H54 (cell line): Measurements from ENCODE around the gene ANKRD11.
"Not testable (repeated sequence)": the region's sequence is repeated elsewhere in the genome, so short reads cannot be mapped to it uniquely, and the experiment has no call there.

ENCODE experiments used
- DNase-seq: peaks from one replicate; pipeline ENCODE4 v3.0.0; 2011; ENCODE audit warnings: low spot score, mixed read lengths; ENCODE audit not compliant: insufficient read length
- FAIRE-seq: peaks from 3 replicates; lab custom pipeline; 2011; peaks lifted over from hg19 to GRCh38; lab: Jason Lieb, UNC
- POLR2A ChIP-seq: IDR thresholded peaks from 2 replicates; pipeline ENCODE4 v1.6.1; 2011; ENCODE audit warnings: low read depth, mild to moderate bottlenecking, low read length

ANKRD11 gene

GRCh38 chr16:89344846-89345611, 145.3 kb downstream of the ANKRD11 start:
- TF ChIP-seq POLR2A: no peak
- FAIRE-seq: no peak
- no peak for DNase-seq

- FAIRE-seq (no peak), DNase-seq (no peak)
- TF ChIP-seq POLR2A: no peak
Measured at GRCh38 chr16:89344458-89344834, 145.9 kb downstream of the ANKRD11 start.

DNA sequence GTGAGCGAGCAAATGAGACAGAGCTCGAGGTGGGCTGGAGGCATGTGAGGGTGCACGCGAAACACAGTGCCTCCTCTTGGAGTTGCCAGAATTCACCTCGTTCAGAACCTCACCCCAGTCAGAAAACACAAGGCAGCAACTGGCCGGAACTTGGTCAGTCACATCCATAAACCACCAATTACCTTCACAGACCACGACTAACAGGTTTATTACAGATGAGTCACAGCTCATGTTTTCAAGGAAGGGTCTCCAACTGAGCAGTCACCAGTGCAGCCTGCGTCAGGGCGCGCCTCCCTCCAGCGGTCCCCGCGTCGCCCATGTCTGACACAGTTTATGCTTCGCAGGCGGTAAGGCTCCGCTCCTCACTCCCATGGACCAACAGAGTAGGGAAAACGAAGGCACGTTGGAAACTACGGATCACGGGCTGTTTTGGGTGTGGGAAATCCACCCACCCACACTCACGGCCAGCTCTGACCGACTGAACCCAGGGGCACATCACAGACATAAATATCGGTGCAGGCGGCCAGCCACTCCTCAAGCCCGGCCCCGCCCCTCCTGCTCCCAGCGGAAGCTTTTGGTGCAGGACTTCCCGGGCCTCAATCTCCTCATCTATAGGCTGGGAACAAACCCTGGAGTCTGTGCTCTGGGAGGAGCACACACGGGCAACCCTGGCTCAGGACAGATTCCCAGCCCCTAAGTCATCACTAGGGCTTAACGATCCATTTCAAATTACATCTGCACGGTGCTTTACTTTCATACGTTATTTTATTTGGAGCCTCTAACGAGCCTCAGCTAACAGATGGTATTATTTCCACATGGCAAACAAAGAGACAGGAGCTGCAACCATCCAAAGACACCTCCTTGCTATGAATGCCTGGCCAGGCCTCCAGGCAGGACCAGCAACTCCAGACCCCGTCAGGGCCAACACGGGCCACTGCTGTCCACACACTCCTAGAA, 146.6 kb downstream of the ANKRD11 start:
- FAIRE-seq: no peak
- peak; percentile 50 for DNase-seq
- no peak for TF ChIP-seq POLR2A

DNA sequence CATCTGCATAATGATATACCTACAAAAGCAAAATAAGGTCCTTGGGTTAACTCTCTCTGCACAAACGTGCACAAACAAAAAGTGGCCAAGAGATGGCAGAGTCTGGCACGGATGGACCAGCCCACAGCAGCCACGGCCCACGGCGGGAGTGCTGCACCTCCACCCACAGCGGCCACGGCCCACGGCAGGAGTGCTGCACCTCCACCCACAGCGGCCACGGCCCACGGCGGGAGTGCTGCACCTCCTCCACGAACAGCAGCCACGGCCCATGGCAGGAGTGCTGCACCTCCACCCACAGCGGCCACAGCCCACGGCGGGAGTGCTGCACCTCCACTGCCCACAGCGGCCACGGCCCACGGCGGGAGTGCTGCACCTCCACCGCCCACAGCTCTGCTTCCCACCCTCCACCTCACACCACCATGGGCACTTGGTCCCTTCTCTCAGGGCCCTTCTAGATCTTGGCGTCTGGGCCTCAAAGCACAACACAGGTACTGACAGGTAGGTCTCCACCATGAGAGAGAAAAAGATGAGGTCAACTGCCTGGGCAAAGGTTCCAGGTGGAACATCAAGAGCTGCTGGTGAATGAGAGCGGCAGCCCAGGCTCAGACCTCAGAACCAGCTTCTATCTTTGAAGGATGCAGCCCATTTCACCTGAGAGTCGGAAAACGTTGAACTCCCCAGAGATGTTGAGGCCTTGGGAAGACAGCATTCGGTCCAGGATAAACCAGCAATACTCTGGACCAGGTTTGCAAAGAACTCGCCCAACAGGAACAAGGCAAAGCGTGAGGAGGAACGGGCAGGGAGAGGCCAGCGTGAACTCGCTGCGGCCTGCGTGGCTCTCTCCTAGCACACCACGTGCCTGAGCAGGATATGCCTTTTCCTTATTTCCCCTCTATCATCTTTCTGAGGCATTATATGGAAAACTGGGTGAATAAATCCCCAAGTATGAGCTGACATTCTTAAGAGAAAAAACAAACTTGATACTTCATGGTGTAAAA, 148.4 kb downstream of the ANKRD11 start:
- TF ChIP-seq POLR2A: no peak
- DNase-seq (no peak), FAIRE-seq (no peak)

DNA sequence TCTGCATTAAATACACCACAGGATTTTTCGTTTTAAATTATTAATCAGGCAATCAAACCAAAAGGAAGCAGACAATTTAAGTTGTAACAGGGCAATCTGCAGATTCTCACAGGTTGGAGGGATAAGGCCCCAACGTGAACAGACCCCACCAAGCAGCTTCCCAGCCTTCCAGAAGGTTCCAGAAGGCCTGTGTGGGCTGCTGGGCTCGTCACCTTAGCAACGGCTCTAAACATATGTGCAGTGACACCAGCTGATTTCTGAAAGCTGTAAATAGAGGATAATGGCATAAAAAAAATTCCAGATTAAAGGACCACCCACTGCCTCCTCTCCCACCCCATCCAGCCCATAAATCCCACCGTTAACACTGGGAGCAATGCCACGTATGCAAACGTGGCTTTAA, 149.1 kb downstream of the ANKRD11 start:
- TF ChIP-seq POLR2A: no peak
- no peak for DNase-seq
- no peak for FAIRE-seq

DNA sequence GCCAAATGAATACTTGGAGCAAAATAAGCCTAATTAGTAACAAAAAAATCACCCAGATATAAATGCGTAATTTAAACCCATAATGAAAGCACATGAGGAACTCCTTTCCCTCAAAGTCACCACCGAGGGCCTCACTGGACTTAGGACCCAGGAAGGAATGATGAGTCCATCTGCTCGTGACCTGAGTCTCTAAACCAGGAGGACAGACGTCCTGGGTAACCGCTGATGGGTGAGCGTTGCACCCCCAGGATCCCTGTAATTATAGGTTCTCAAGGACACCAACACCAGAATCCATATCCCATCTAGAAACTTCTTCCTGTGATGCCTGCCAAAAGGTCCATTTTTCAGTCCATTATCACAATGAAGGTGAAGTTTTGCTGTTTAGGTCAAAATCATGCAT, 151.5 kb downstream of the ANKRD11 start:
- DNase-seq: no peak
- FAIRE-seq: no peak
- no peak for TF ChIP-seq POLR2A

GRCh38 chr16:89337965-89338364, 152.4 kb downstream of the ANKRD11 start:
- FAIRE-seq (no peak), DNase-seq (no peak)
- TF ChIP-seq POLR2A: no peak

DNA sequence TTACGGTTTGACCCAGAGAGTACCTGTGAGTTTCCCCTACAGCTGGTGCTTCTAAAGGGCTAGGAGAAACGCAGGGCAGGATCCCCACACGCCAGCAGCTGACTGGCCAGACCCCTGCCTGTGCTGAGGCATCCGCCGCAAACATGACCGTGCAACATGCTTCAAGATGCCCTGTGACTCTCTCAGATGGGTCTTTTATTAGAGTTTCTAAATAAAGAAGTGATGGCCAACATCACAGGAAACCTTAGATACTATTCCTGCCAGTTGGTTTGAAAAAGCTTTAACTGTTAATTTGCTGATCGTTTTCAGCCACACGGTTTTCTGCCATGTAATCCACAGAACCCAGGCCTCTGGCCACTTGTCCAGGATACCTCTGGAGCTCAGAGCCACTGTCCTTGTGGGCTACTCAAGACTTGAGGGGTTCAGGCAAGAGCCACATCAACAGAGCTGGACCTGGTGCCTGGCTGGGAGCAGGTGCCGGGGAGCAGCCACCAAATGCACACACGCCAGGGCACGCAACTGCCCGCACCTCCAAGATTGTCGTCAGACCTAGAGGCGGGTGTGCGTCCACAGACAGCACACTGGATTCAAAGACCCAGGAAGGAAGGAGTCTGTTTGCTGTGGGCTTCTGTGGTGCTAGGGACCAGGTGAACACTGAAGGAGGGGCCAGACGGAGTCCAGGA, 154.4 kb downstream of the ANKRD11 start:
- no peak for DNase-seq
- FAIRE-seq: no peak
- no peak for TF ChIP-seq POLR2A

GRCh38 chr16:89334988-89335802, 155.2 kb downstream of the ANKRD11 start:
- FAIRE-seq: no peak
- DNase-seq: no peak
- no peak for TF ChIP-seq POLR2A

GRCh38 chr16:89334461-89334860, 155.9 kb downstream of the ANKRD11 start:
- TF ChIP-seq POLR2A: 0 out of 2 replicates have a peak, but pooled peaks have one; percentile 12
- no peak for DNase-seq
- FAIRE-seq: no peak

GRCh38 chr16:89334050-89334449, 156.3 kb downstream of the ANKRD11 start:
- no peak for FAIRE-seq
- no peak for TF ChIP-seq POLR2A
- DNase-seq: no peak

GRCh38 chr16:89333401-89334001, 156.9 kb downstream of the ANKRD11 start:
- DNase-seq: peak; percentile 61
- FAIRE-seq: not testable (repeated sequence)
